ENCODE data around the gene SACS. TPM values are rescaled to one million over a fixed set of nuclear protein-coding genes. Genes with fewer than 3 reads are reported as not detected.

Gene SACS
- total RNA-seq, 1 experiment from 2014 or later, result 33.4 TPM

DNA sequence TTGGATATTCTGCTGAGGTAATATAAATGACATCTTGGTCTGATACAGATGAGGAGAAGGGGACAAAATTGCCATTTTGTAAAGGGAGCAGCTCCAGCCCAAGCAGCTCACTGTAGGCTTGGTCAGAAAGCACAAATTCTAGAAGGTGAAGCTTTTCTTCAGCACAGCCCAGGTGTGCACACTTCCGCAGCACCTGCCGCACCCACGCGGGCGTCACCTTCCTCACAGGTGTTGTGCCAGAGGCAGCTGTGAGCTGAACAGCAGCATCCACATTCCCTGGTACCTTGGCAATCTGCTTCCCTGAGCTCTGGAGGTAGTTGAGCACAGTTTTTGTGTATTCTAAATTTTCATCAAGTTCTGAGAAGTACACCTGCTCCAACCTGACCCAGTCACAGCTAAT, 79.0 kb downstream of the SACS start:
- H3K27ac ChIP-seq (ENCODE audit: low read depth, low read length), result no peak overlapping the region
- POLR2A ChIA-PET, result no interaction called here
- H3K79me2 ChIP-seq (ENCODE audit: insufficient read depth, low read length), result peaks cover 27% of the 10 kb centered on the region; the same call in 1 of the 2 replicates
- no TSS peak for BruUV-seq (replicated peaks)
- DNase-seq (ENCODE audit: low read depth, low spot score), result no peak
- CTCF ChIA-PET, result no interaction called here
- no peaks in the 10 kb centered on the region for H3K9me2 ChIP-seq (ENCODE audit: insufficient read depth)
- H3K4me1 ChIP-seq (ENCODE audit: control insufficient read depth in 1 of 2, insufficient read depth in 2 of 2, low read length in 2 of 2), result no peaks in the 10 kb centered on the region
- H4K20me1 ChIP-seq (ENCODE audit: insufficient read depth), result no peaks in the 10 kb centered on the region; the same call in 1 of the 2 replicates
- H3K4me3 ChIP-seq (replicated peaks in 1 of 2; ENCODE audit: low read depth in 1 of 2, low read length in 2 of 2), result no peak overlapping the region
- no peak for ATAC-seq
- H3K4me2 ChIP-seq (ENCODE audit: low read length), result no peak overlapping the region
- H3K27me3 ChIP-seq (ENCODE audit: insufficient read depth, low read length), result no peaks in the 10 kb centered on the region
- peaks cover 33 to 41% of the 10 kb centered on the region in 2 experiments for H3K36me3 ChIP-seq (ENCODE audit: control insufficient read depth in 1 of 2, insufficient read depth in 2 of 2, low read length in 2 of 2)
- RAD21 ChIA-PET (ENCODE audit: low non-redundant PET in 1 of 2, low total read pairs in 2 of 2, uncharacterized antibody in 2 of 2, unreplicated experiment in 2 of 2), result no interaction called here
- TF ChIP-seq SIN3A (IDR thresholded peaks at IDR 0.05; ENCODE audit: low read depth) (no peak), EZH2 (IDR thresholded peaks at IDR 0.05) (no peak), CBX3 (IDR thresholded peaks at IDR 0.05; ENCODE audit: low read depth) (no peak), SP1 (IDR thresholded peaks at IDR 0.05; ENCODE audit: low read depth) (no peak), SRF (IDR thresholded peaks at IDR 0.05; ENCODE audit: low read depth) (no peak), FOSL1 (IDR thresholded peaks at IDR 0.05; ENCODE audit: low read depth) (no peak), EGR1 (IDR thresholded peaks at IDR 0.05; ENCODE audit: low read depth) (no peak), RAD21 (IDR thresholded peaks at IDR 0.05; ENCODE audit: low read depth) (no peak)
- TF ChIP-seq, protein P1, sequence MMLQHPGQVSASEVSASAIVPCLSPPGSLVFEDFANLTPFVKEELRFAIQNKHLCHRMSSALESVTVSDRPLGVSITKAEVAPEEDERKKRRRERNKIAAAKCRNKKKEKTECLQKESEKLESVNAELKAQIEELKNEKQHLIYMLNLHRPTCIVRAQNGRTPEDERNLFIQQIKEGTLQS (IDR thresholded peaks at IDR 0.05), result no peak
- TF ChIP-seq, protein P2, sequence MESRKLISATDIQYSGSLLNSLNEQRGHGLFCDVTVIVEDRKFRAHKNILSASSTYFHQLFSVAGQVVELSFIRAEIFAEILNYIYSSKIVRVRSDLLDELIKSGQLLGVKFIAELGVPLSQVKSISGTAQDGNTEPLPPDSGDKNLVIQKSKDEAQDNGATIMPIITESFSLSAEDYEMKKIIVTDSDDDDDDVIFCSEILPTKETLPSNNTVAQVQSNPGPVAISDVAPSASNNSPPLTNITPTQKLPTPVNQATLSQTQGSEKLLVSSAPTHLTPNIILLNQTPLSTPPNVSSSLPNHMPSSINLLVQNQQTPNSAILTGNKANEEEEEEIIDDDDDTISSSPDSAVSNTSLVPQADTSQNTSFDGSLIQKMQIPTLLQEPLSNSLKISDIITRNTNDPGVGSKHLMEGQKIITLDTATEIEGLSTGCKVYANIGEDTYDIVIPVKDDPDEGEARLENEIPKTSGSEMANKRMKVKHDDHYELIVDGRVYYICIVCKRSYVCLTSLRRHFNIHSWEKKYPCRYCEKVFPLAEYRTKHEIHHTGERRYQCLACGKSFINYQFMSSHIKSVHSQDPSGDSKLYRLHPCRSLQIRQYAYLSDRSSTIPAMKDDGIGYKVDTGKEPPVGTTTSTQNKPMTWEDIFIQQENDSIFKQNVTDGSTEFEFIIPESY (IDR thresholded peaks at IDR 0.05; ENCODE audit: extremely low read depth, insufficient replicate concordance, low read length), result no peak
- TF ChIP-seq, protein P3, sequence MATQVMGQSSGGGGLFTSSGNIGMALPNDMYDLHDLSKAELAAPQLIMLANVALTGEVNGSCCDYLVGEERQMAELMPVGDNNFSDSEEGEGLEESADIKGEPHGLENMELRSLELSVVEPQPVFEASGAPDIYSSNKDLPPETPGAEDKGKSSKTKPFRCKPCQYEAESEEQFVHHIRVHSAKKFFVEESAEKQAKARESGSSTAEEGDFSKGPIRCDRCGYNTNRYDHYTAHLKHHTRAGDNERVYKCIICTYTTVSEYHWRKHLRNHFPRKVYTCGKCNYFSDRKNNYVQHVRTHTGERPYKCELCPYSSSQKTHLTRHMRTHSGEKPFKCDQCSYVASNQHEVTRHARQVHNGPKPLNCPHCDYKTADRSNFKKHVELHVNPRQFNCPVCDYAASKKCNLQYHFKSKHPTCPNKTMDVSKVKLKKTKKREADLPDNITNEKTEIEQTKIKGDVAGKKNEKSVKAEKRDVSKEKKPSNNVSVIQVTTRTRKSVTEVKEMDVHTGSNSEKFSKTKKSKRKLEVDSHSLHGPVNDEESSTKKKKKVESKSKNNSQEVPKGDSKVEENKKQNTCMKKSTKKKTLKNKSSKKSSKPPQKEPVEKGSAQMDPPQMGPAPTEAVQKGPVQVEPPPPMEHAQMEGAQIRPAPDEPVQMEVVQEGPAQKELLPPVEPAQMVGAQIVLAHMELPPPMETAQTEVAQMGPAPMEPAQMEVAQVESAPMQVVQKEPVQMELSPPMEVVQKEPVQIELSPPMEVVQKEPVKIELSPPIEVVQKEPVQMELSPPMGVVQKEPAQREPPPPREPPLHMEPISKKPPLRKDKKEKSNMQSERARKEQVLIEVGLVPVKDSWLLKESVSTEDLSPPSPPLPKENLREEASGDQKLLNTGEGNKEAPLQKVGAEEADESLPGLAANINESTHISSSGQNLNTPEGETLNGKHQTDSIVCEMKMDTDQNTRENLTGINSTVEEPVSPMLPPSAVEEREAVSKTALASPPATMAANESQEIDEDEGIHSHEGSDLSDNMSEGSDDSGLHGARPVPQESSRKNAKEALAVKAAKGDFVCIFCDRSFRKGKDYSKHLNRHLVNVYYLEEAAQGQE (IDR thresholded peaks at IDR 0.05; ENCODE audit: low read depth), result no peak
- H3K9me3 ChIP-seq (ENCODE audit: control insufficient read depth in 1 of 2, insufficient read depth in 1 of 2, low read depth in 1 of 2, low read length in 2 of 2), result no peaks in the 10 kb centered on the region
- no peak overlapping the region for H3K9ac ChIP-seq (ENCODE audit: low read length)
- H2AFZ ChIP-seq (ENCODE audit: low read depth, low read length, poor library complexity, severe bottlenecking), result no peak overlapping the region
- intact Hi-C loops (cut with micrococcal nuclease), result no loop called here
